ENCODE measurements around the gene HDAC7.

The HDAC7 gene

DNA sequence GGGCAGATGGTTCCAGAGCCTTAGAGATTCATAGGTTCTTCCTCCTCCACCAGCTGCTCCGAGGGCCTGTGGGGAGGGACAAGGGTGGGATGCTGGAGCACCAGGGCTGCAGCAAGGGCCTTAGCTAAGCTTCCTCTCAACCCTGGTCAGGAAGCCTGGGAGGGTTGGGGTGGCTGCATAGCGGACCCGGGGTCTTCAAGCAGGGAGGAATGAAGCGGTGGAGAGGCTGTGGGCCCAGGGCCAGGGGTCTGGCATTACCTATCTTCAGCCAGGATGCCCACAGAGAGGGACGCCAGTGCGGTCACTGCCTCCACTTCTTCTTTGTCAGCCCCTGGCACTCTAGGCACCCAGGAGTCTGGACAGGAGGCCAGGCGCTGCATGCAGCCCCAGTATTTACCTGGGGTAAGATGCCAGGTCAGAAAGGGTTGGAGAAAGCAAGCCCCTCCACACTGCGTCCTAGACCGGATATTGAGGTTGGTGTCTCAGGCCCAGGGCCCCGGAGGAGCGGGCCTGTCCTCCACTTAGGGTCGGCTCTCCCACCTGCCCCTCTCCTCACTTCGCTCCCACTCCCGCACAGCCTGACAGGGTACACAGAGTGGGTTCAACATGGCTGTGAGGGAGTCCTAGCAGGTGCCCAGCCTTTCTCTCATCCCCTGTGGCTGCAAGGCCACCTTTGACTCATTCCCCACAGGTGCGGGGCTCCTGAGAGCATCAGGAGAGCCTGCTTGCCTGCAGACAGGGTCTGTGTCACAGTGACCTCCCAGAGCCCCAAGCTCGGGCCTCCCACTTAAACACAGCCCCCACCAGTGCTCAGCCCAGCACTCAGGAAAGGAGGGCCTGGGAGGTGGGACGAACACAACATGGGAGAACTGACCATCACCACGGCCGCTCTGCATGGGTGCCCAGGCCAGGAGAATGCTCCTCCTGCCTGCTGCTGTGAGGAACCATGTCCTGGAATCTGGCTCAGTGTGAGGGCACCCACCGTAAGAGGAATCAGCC, 35.6 kb downstream of the HDAC7 start:
- no peak for TF ChIP-seq YY1 (IDR thresholded peaks at IDR 0.05; ENCODE audit: low read depth)
- TF ChIP-seq NFIC (IDR thresholded peaks at IDR 0.05), result no peak
- no peak for TF ChIP-seq EGR1 (IDR thresholded peaks at IDR 0.05)
- no peak for TF ChIP-seq CEBPB (IDR thresholded peaks at IDR 0.05)
- no peak for TF ChIP-seq CREB1 (IDR thresholded peaks at IDR 0.05; ENCODE audit: low read depth)
- TF ChIP-seq, protein P1, sequence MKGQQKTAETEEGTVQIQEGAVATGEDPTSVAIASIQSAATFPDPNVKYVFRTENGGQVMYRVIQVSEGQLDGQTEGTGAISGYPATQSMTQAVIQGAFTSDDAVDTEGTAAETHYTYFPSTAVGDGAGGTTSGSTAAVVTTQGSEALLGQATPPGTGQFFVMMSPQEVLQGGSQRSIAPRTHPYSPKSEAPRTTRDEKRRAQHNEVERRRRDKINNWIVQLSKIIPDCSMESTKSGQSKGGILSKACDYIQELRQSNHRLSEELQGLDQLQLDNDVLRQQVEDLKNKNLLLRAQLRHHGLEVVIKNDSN (IDR thresholded peaks at IDR 0.05), result no peak
- no peak for TF ChIP-seq ZBTB7A (IDR thresholded peaks at IDR 0.05; ENCODE audit: low read depth)
- TF ChIP-seq TCF12 (IDR thresholded peaks at IDR 0.05; ENCODE audit: low read depth), result no peak
- TF ChIP-seq, protein P2, sequence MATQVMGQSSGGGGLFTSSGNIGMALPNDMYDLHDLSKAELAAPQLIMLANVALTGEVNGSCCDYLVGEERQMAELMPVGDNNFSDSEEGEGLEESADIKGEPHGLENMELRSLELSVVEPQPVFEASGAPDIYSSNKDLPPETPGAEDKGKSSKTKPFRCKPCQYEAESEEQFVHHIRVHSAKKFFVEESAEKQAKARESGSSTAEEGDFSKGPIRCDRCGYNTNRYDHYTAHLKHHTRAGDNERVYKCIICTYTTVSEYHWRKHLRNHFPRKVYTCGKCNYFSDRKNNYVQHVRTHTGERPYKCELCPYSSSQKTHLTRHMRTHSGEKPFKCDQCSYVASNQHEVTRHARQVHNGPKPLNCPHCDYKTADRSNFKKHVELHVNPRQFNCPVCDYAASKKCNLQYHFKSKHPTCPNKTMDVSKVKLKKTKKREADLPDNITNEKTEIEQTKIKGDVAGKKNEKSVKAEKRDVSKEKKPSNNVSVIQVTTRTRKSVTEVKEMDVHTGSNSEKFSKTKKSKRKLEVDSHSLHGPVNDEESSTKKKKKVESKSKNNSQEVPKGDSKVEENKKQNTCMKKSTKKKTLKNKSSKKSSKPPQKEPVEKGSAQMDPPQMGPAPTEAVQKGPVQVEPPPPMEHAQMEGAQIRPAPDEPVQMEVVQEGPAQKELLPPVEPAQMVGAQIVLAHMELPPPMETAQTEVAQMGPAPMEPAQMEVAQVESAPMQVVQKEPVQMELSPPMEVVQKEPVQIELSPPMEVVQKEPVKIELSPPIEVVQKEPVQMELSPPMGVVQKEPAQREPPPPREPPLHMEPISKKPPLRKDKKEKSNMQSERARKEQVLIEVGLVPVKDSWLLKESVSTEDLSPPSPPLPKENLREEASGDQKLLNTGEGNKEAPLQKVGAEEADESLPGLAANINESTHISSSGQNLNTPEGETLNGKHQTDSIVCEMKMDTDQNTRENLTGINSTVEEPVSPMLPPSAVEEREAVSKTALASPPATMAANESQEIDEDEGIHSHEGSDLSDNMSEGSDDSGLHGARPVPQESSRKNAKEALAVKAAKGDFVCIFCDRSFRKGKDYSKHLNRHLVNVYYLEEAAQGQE (IDR thresholded peaks at IDR 0.05; ENCODE audit: low read depth), result no peak

DNA sequence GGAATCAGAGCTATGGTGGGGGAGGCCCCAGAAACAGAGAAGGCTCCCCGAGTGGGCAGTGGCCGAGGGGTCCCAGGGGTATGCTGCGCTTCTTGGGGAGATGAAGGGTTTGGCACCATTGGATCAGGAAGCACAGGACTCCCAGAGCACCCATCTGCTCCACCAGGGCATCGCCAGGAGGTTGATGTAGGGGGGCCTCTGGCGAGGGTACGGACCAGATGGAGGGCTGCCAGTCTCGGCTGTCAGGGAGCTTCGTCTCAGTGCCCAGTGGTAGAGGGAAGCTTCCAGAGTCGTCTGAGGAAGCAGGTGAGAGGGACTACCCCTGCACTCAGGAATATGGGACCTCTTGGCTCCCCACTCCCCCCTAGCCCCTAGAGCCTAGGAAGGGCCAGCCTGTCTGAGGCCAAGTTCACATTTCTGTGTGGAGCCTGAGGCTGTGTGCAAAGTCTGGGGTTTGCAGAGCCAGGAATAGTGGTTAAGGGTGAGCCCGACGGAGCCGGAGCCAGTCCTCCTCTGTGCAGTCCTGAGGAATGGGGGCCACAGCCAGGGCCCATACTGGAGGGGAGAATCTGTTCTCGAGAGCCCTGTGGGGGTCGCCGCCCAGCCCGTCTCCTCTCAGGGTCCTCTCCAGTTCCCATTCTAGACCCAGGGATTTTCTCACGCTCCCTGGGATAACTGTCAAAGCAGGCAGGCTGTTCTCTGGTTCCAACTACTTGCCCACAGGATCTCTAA, 36.5 kb downstream of the HDAC7 start:
- TF ChIP-seq, protein P1 (IDR thresholded peaks at IDR 0.05), result no peak
- TF ChIP-seq EGR1 (IDR thresholded peaks at IDR 0.05), result no peak

DNA sequence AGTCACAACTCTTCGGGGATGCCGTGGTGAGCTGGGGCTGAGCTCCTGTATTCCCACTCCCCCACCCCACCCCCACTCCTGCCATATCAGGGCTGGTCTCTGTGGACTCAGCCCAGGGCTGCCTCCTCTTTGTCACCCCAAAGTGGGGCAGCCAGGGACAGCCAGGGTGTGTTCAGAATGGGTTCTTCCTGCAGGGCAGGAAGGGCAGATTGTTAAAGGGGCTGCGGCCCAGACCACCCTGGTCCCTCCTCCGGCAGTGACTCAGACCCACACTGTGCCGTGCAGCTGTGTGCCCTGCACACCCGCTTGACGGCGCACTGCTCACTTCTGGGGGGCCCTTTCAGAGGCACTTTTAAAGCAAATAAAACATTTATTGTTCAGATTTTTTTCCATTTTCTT, 37.3 kb downstream of the HDAC7 start:
- TF ChIP-seq FOXM1 (IDR thresholded peaks at IDR 0.05; ENCODE audit: borderline replicate concordance, low read depth) (no peak), YY1 (IDR thresholded peaks at IDR 0.05; ENCODE audit: low read depth) (no peak), TCF12 (IDR thresholded peaks at IDR 0.05; ENCODE audit: low read depth) (no peak), CREB1 (IDR thresholded peaks at IDR 0.05; ENCODE audit: low read depth) (no peak), EGR1 (IDR thresholded peaks at IDR 0.05) (no peak), TEAD4 (IDR thresholded peaks at IDR 0.05) (no peak), NFIC (IDR thresholded peaks at IDR 0.05) (no peak), CEBPB (IDR thresholded peaks at IDR 0.05) (no peak), EP300 (IDR thresholded peaks at IDR 0.05; ENCODE audit: borderline replicate concordance) (no peak), TAF1 (IDR thresholded peaks at IDR 0.05; ENCODE audit: low read depth) (no peak), RAD21 (IDR thresholded peaks at IDR 0.05; ENCODE audit: low read depth) (no peak), ZBTB7A (IDR thresholded peaks at IDR 0.05; ENCODE audit: low read depth) (no peak; the same call in 1 of the 2 replicates)
- TF ChIP-seq, protein P3, sequence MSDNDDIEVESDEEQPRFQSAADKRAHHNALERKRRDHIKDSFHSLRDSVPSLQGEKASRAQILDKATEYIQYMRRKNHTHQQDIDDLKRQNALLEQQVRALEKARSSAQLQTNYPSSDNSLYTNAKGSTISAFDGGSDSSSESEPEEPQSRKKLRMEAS (IDR thresholded peaks at IDR 0.05), result no peak
- TF ChIP-seq, protein P2 (IDR thresholded peaks at IDR 0.05; ENCODE audit: low read depth), result no peak
- TF ChIP-seq, protein P1 (IDR thresholded peaks at IDR 0.05), result no peak

DNA sequence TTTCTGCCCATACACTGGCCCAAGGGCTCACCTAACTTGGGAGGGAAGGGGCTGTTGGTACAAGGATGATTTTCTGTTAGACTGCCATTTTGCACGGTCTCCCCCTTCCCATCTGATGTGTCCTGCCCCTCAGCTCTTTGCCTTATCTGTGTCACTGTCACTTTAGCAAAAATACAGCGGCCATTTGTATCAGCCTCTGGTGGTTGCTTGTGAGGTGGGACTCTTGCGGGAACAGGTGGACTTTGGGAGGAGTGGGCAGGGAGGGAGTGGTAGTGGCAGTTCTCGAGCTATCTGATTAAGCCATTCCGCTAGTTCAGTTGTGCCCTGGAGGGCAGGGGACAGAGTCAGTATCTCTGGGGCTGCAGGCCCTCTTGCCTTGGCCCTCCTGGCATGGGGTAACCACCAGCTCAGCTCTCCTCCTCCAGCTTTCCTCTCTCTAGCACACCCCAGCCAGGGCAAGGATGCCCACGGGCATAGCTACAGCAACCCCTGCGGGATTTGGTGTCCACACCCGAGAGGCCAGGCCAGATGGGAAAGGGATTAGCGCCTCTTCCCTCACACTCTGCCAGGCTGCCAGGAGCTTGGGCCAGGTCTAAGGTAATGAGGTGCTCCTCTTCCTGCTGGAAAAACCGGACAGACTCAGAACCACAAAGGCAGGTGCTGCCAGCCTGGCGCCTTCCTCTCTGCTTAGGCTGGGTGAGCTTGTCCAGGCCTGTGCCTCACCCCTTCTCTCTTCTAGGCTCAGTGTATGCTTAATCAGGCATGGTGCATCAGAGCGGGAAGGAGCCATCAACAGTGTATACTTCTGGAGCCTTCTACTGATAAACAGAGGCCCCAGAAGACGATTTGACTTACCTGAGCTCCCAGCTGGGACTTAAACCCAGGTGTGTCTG, 38.0 kb downstream of the HDAC7 start:
- no peak for TF ChIP-seq CREB1 (IDR thresholded peaks at IDR 0.05; ENCODE audit: low read depth)
- no peak for TF ChIP-seq TCF12 (IDR thresholded peaks at IDR 0.05; ENCODE audit: low read depth)
- no peak for TF ChIP-seq TEAD4 (IDR thresholded peaks at IDR 0.05)
- no peak; the same call in 1 of the 2 replicates for TF ChIP-seq TAF1 (IDR thresholded peaks at IDR 0.05; ENCODE audit: low read depth)
- TF ChIP-seq YY1 (IDR thresholded peaks at IDR 0.05; ENCODE audit: low read depth), result no peak
- TF ChIP-seq FOXM1 (IDR thresholded peaks at IDR 0.05; ENCODE audit: borderline replicate concordance, low read depth), result no peak
